PC-9 (cell line): ENCODE data around the gene CPT1B. TPM values are rescaled to one million over a fixed set of nuclear protein-coding genes. Genes with fewer than 3 reads are reported as not detected.

Source experiments
- BruUV-seq: library from RNA; stranded (reverse); fragments of 400-500 nt; replicated peaks from 2 replicates; lab custom pipeline; 2021; lab: Mats Ljungman, UMichigan
- CTCF ChIA-PET: fragments of 300-600 bp; sonication (Branson Sonifier 250); formaldehyde crosslinking; loops from one replicate; lab custom pipeline; 2022; ENCODE audit warnings: antibody characterized with exemption; lab: Charles Lee
- POLR2A ChIA-PET: fragments of 300-600 bp; sonication (Branson Sonifier 250); formaldehyde crosslinking; loops from one replicate; lab custom pipeline; 2022; ENCODE audit warnings: antibody characterized with exemption; ENCODE audit not compliant: unreplicated experiment; lab: Charles Lee
- DNase-seq, 2 experiments: peaks; one replicate each; pipeline versions ENCODE4 v3.0.0 to v3.0.0-alpha.2; 2015 to 2022; ENCODE audit warnings: mixed read lengths in 1 of 2
- H2AFZ ChIP-seq: fragments of 200-600 bp; sonication (generic); 2 replicates; pipeline ENCODE4 v1.8.1; 2017; ENCODE audit warnings: antibody characterized with exemption
- H3F3A ChIP-seq: fragments of 200-600 bp; sonication (generic); 2 replicates; pipeline ENCODE4 v1.8.1; 2017; ENCODE audit warnings: antibody characterized with exemption, mild to moderate bottlenecking, low read depth; ENCODE audit not compliant: insufficient read depth
- H3K27ac ChIP-seq: fragments of 200-600 bp; sonication (generic); 2 replicates; pipeline ENCODE4 v1.6.1; 2016; ENCODE audit warnings: mixed run types
- H3K27me3 ChIP-seq: fragments of 200-600 bp; sonication (generic); 2 replicates; pipeline ENCODE4 v1.6.1; 2016; ENCODE audit warnings: low read depth, mixed run types; ENCODE audit not compliant: insufficient read depth
- H3K36me3 ChIP-seq: fragments of 200-600 bp; sonication (generic); 2 replicates; pipeline ENCODE4 v1.6.1; 2016; ENCODE audit warnings: low read depth, mixed run types
- H3K4me1 ChIP-seq: fragments of 200-600 bp; sonication (generic); replicated peaks from 2 replicates; pipeline ENCODE4 v1.6.1; 2016; ENCODE audit warnings: mixed run types; ENCODE audit not compliant: insufficient read depth
- H3K4me2 ChIP-seq: fragments of 200-600 bp; sonication (generic); 2 replicates; pipeline ENCODE4 v1.6.1; 2017; ENCODE audit warnings: mixed run types
- H3K4me3 ChIP-seq: fragments of 200-600 bp; sonication (generic); 2 replicates; pipeline ENCODE4 v1.6.1; 2016; ENCODE audit warnings: mixed run types
- H3K79me2 ChIP-seq: fragments of 200-600 bp; sonication (generic); 2 replicates; pipeline ENCODE4 v1.6.1; 2017; ENCODE audit warnings: low read depth, mixed run types
- H3K9me2 ChIP-seq: fragments of 200-600 bp; sonication (generic); 2 replicates; pipeline ENCODE4 v1.8.1; 2017; ENCODE audit warnings: mild to moderate bottlenecking; ENCODE audit not compliant: insufficient read depth
- H3K9me3 ChIP-seq: fragments of 200-600 bp; sonication (generic); 2 replicates; pipeline ENCODE4 v1.8.1; 2016; ENCODE audit warnings: low read depth; ENCODE audit not compliant: insufficient read depth
- H4K20me1 ChIP-seq: fragments of 200-600 bp; sonication (generic); 2 replicates; pipeline ENCODE4 v1.8.1; 2017; ENCODE audit not compliant: insufficient read depth
- CTCF ChIP-seq: fragments of 200-600 bp; sonication (generic); conservative IDR thresholded peaks from 2 replicates; pipeline ENCODE4 v1.6.1; 2017; ENCODE audit warnings: mixed run types, antibody characterized with exemption, mild to moderate bottlenecking, moderate library complexity
- EZH2 ChIP-seq: fragments of 200-600 bp; sonication (generic); IDR thresholded peaks from 2 replicates; pipeline ENCODE4 v1.8.0; 2017; ENCODE audit warnings: antibody characterized with exemption, low read depth
- intact Hi-C: fragments of 100-400 bp; cut with micrococcal nuclease; formaldehyde crosslinking; loops from one replicate; pipeline ENCODE4 v1.10.0; 2022; ENCODE audit not compliant: unreplicated experiment
- total RNA-seq: library from RNA; stranded (reverse); gene quantifications from 2 replicates; pipeline ENCODE4 v1.2.3, GENCODE V29; 2021

Gene CPT1B
- total RNA-seq, 1 experiment from 2014 or later, result 66.2 TPM

GRCh38 chr22:50540381-50540780, 37.8 kb downstream of the CPT1B start:
- peak overlapping the region; percentile 84 for H3K4me2 ChIP-seq
- H3F3A ChIP-seq, result peaks cover 78% of the 10 kb centered on the region
- no peaks in the 10 kb centered on the region for H3K79me2 ChIP-seq
- H3K36me3 ChIP-seq, result no peaks in the 10 kb centered on the region
- H3K27me3 ChIP-seq, result no peaks in the 10 kb centered on the region
- TF ChIP-seq CTCF (no peak), EZH2 (no peak)
- no TSS peak for BruUV-seq
- H3K4me1 ChIP-seq, result peaks cover 79% of the 10 kb centered on the region
- no peak for DNase-seq
- ChIA-PET CTCF (interaction anchor here (0.9 kb wide), 1 partner anchor 23 kb away, joined by 3 read pairs; the partner anchor contains the start of gene SYCE3), POLR2A (interaction anchor here (0.6 to 0.9 kb wide), 2 partner anchors 14 to 23 kb away, joined by 4 to 18 read pairs; no protein-coding TSS in a partner anchor)
- no peaks in the 10 kb centered on the region for H3K9me2 ChIP-seq
- H4K20me1 ChIP-seq, result no peaks in the 10 kb centered on the region
- H3K9me3 ChIP-seq, result no peaks in the 10 kb centered on the region
- H2AFZ ChIP-seq, result no peak overlapping the region
- no peak overlapping the region for H3K4me3 ChIP-seq
- H3K27ac ChIP-seq, result peak overlapping the region; percentile 99
- intact Hi-C loops, result no loop called here

GRCh38 chr22:50537765-50538164, 40.5 kb downstream of the CPT1B start:
- Histone ChIP-seq H3K27me3 (no peaks in the 10 kb centered on the region), H3K4me1 (peaks cover 67% of the 10 kb centered on the region), H3K79me2 (no peaks in the 10 kb centered on the region), H3K27ac (peak overlapping the region; percentile 99), H3K36me3 (no peaks in the 10 kb centered on the region), H3F3A (peaks cover 69% of the 10 kb centered on the region), H2AFZ (peak overlapping the region; percentile 46), H4K20me1 (no peaks in the 10 kb centered on the region), H3K9me3 (no peaks in the 10 kb centered on the region), H3K9me2 (no peaks in the 10 kb centered on the region), H3K4me3 (no peak overlapping the region), H3K4me2 (peak overlapping the region; percentile 84)
- POLR2A ChIA-PET, result interaction anchor here (0.6 kb wide), 1 partner anchor 12 kb away, joined by 4 read pairs; the partner anchor contains the start of gene SCO2
- intact Hi-C loops, result no loop called here
- TF ChIP-seq EZH2 (no peak), CTCF (no peak)
- CTCF ChIA-PET, result no interaction called here
- DNase-seq, result no peak
- no TSS peak for BruUV-seq

- Histone ChIP-seq H2AFZ (no peak overlapping the region), H4K20me1 (no peaks in the 10 kb centered on the region), H3K79me2 (no peaks in the 10 kb centered on the region), H3K36me3 (no peaks in the 10 kb centered on the region), H3K4me2 (no peak overlapping the region), H3K9me2 (no peaks in the 10 kb centered on the region), H3K27me3 (no peaks in the 10 kb centered on the region), H3F3A (peaks cover 58% of the 10 kb centered on the region), H3K4me1 (peaks cover 58% of the 10 kb centered on the region), H3K9me3 (no peaks in the 10 kb centered on the region), H3K4me3 (no peak overlapping the region), H3K27ac (no peak overlapping the region)
- TF ChIP-seq CTCF (no peak), EZH2 (no peak)
- intact Hi-C loops, result no loop called here
- BruUV-seq, result no TSS peak
- POLR2A ChIA-PET, result no interaction called here
- CTCF ChIA-PET, result no interaction called here
- no peak for DNase-seq
Observed at GRCh38 chr22:50536226-50536625, 42.0 kb downstream of the CPT1B start.
